Muscle layer of colon (tissue), 2 donors: Measurements from ENCODE around the gene SDC1.
"Not testable (repeated sequence)": the region's sequence is repeated elsewhere in the genome, so short reads cannot be mapped to it uniquely, and the experiment has no call there.

Source experiments
- H3K27ac ChIP-seq: one replicate; pipeline ENCODE4 v1.7.0; 2013; ENCODE audit warnings: low read depth, mild to moderate bottlenecking, low read length, moderate library complexity
- H3K27me3 ChIP-seq, 2 donors: one replicate each; pipeline ENCODE4 v1.7.0; 2013; ENCODE audit warnings: low read length in 2 of 2, mild to moderate bottlenecking in 2 of 2; ENCODE audit not compliant: insufficient read depth in 2 of 2, control insufficient read depth in 1 of 2
- H3K36me3 ChIP-seq: one replicate; pipeline ENCODE4 v1.7.0; 2013; ENCODE audit warnings: mild to moderate bottlenecking, low read length; ENCODE audit not compliant: insufficient read depth
- H3K4me1 ChIP-seq: one replicate; pipeline ENCODE4 v1.7.0; 2013; ENCODE audit warnings: mild to moderate bottlenecking, low read length; ENCODE audit not compliant: insufficient read depth
- H3K4me3 ChIP-seq, 2 donors: one replicate each; pipeline ENCODE4 v1.7.0; 2013; ENCODE audit warnings: low read length in 2 of 2, low read depth in 1 of 2, mild to moderate bottlenecking in 1 of 2, moderate library complexity in 1 of 2
- H3K9ac ChIP-seq: one replicate; pipeline ENCODE4 v1.7.0; 2013; ENCODE audit warnings: low read length
- H3K9me3 ChIP-seq: one replicate; pipeline ENCODE4 v1.7.0; 2013; ENCODE audit warnings: mild to moderate bottlenecking, low read length
- donor health status: abdominal sarcoma.
- donor health status: Adenocarcinoma of cecum.

The SDC1 gene

GRCh38 chr2:20224716-20225293 lies at the start of gene SDC1:
Gene SDC1, minus strand, starts transcription at chr2:20225130. Its CDS starts 263 bp downstream, at chr2:20224867.
- Histone ChIP-seq H3K36me3 (no peaks in the 10 kb centered on the region), H3K27me3 (peaks cover 0 to 7% of the 10 kb centered on the region in 2 donors), H3K4me3 (peak within 1 kb of the TSS; percentile 60 to 81), H3K9ac (no peak within 1 kb of the TSS), H3K4me1 (no peaks in the 10 kb centered on the region), H3K27ac (no peak within 1 kb of the TSS), H3K9me3 (no peaks in the 10 kb centered on the region)

GRCh38 chr2:20273042-20273441 lies 48.1 kb upstream of the SDC1 start:
- H3K4me1 ChIP-seq: no peaks in the 10 kb centered on the region
- no peak overlapping the region for H3K27ac ChIP-seq
- H3K9me3 ChIP-seq: no peaks in the 10 kb centered on the region
- no peaks in the 10 kb centered on the region for H3K27me3 ChIP-seq
- no peak overlapping the region for H3K4me3 ChIP-seq
- no peak overlapping the region for H3K9ac ChIP-seq
- H3K36me3 ChIP-seq: peaks cover 9% of the 10 kb centered on the region

- not testable (repeated sequence) for H3K4me1 ChIP-seq
Observed at GRCh38 chr2:20268317-20268716, 43.4 kb upstream of the SDC1 start.

GRCh38 chr2:20267529-20267928 lies 42.6 kb upstream of the SDC1 start:
- no peak overlapping the region for H3K27ac ChIP-seq
- H3K4me3 ChIP-seq: no peak overlapping the region
- H3K36me3 ChIP-seq: peaks cover 17% of the 10 kb centered on the region
- H3K9me3 ChIP-seq: no peaks in the 10 kb centered on the region
- H3K9ac ChIP-seq: no peak overlapping the region
- H3K4me1 ChIP-seq: no peaks in the 10 kb centered on the region
- H3K27me3 ChIP-seq: no peaks in the 10 kb centered on the region

More at GRCh38 chr2:20268317-20268716, 43.4 kb upstream of the SDC1 start:
- H3K4me3 ChIP-seq, H3K27me3 ChIP-seq, H3K27ac ChIP-seq, H3K9me3 ChIP-seq, H3K9ac ChIP-seq: not testable (repeated sequence)
- peaks cover 15% of the 10 kb centered on the region for H3K36me3 ChIP-seq

GRCh38 chr2:20264629-20265028 lies 39.7 kb upstream of the SDC1 start:
- Histone ChIP-seq H3K36me3 (peaks cover 29% of the 10 kb centered on the region), H3K9me3 (no peaks in the 10 kb centered on the region), H3K4me3 (no peak overlapping the region), H3K9ac (no peak overlapping the region), H3K27ac (no peak overlapping the region), H3K4me1 (no peaks in the 10 kb centered on the region), H3K27me3 (no peaks in the 10 kb centered on the region)

DNA sequence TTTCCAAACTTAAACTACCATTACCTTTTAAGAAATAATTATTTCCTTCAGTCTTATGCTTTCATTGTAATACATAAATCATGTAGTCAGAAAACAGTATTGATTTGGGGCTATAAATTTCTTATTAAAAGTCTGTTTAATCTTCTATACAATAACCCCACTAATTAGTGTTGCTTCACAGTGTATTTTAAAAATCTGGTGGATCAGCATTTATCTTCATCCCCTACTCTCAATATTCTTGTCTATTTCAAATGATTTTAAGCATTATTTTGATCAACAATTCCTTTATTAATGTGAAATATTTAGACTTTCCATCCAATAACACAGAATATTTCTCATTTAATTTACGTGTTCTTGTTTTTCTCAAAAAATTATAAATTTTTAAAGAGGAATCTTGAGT lies 32.5 kb upstream of the SDC1 start:
- Histone ChIP-seq H3K27ac (no peak overlapping the region), H3K4me1 (no peaks in the 10 kb centered on the region), H3K9ac (no peak overlapping the region), H3K9me3 (no peaks in the 10 kb centered on the region), H3K4me3 (no peak overlapping the region), H3K36me3 (peaks cover 54% of the 10 kb centered on the region), H3K27me3 (no peaks in the 10 kb centered on the region)

DNA sequence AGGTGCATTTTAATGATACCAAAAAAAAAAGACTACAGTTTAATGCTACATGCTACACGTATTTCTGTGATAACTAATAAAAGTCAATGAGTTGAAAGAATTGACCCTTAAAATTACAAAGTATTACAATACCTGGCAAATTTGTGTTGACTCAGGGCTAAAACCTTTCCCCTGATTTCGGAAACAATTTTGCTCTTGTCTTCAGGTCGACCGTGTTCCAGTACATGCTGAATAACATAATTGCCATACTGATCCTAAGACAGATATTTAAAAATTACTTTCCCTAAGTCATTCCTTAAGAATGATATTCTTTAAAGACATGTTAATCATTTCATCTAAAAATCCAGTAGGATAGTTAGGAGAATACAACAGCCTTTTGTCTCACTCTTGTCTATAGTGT lies 29.8 kb upstream of the SDC1 start:
- Histone ChIP-seq H3K4me1 (no peaks in the 10 kb centered on the region), H3K4me3 (no peak overlapping the region), H3K36me3 (peaks cover 63% of the 10 kb centered on the region), H3K9me3 (no peaks in the 10 kb centered on the region), H3K27ac (no peak overlapping the region), H3K27me3 (no peaks in the 10 kb centered on the region), H3K9ac (no peak overlapping the region)

- H3K4me3 ChIP-seq: no peak overlapping the region
- peaks cover 70% of the 10 kb centered on the region for H3K36me3 ChIP-seq
- no peaks in the 10 kb centered on the region for H3K4me1 ChIP-seq
- H3K9ac ChIP-seq: no peak overlapping the region
- H3K27ac ChIP-seq: no peak overlapping the region
- H3K27me3 ChIP-seq: no peaks in the 10 kb centered on the region
- H3K9me3 ChIP-seq: no peaks in the 10 kb centered on the region
Observed at GRCh38 chr2:20250436-20250835, 25.5 kb upstream of the SDC1 start.

- Histone ChIP-seq H3K4me3 (no peak overlapping the region), H3K9ac (no peak overlapping the region), H3K4me1 (no peaks in the 10 kb centered on the region), H3K27me3 (no peaks in the 10 kb centered on the region), H3K27ac (no peak overlapping the region), H3K9me3 (no peaks in the 10 kb centered on the region), H3K36me3 (peaks cover 59% of the 10 kb centered on the region)
Observed at GRCh38 chr2:20249170-20249569, 24.2 kb upstream of the SDC1 start.

DNA sequence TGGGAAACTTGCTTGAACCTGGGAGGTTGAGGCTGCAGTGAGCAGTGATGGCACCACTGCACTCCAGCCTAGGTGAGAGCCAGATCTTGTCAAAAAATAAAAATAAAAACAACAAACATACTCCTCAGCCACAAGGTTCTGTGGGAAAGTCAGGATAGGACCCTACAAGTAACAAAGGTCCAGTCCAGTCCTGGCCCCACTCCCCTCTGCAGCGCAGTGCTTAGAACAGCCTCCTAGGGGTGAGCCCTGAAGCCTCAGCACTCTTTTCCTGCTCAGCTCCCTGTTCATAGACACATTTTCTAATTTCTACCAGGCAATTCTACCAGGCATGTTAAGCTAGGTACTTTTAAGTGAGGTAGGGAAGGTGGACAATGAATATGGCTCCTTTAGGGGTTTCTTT lies 22.2 kb upstream of the SDC1 start:
- Histone ChIP-seq H3K36me3 (peaks cover 38% of the 10 kb centered on the region), H3K4me1 (no peaks in the 10 kb centered on the region), H3K27ac (no peak overlapping the region), H3K4me3 (no peak overlapping the region), H3K9ac (no peak overlapping the region), H3K27me3 (no peaks in the 10 kb centered on the region), H3K9me3 (no peaks in the 10 kb centered on the region)

GRCh38 chr2:20243637-20244036 lies 18.7 kb upstream of the SDC1 start:
- not testable (repeated sequence) for H3K4me3 ChIP-seq, H3K4me1 ChIP-seq, H3K9me3 ChIP-seq, H3K9ac ChIP-seq, H3K27ac ChIP-seq, H3K27me3 ChIP-seq
- peaks cover 15% of the 10 kb centered on the region for H3K36me3 ChIP-seq

- Histone ChIP-seq H3K4me3 (no peak overlapping the region), H3K9me3 (no peaks in the 10 kb centered on the region), H3K36me3 (peaks cover 15% of the 10 kb centered on the region), H3K4me1 (no peaks in the 10 kb centered on the region), H3K9ac (no peak overlapping the region), H3K27me3 (no peaks in the 10 kb centered on the region), H3K27ac (no peak overlapping the region)
Observed at GRCh38 chr2:20242727-20243377, 17.9 kb upstream of the SDC1 start.
